ENCODE measurements around the gene ZC3H10. TPM values are rescaled to one million over a fixed set of nuclear protein-coding genes. Genes with fewer than 3 reads are reported as not detected.

The ZC3H10 gene
- total and polyA plus RNA-seq, 2 of the 4 experiments (the other 2 are of a cell fraction) = 1.5 to 3.6 TPM

- no peak overlapping the region for H2BK20ac ChIP-seq (ENCODE audit: low read depth, low read length)
- no peak for TF ChIP-seq BHLHE40 (IDR thresholded peaks at IDR 0.05; ENCODE audit: low read depth, low read length)
- TF ChIP-seq MAFK (IDR thresholded peaks at IDR 0.05; ENCODE audit: low read depth, low read length) = no peak
- TF ChIP-seq ELK1 (IDR thresholded peaks at IDR 0.05; ENCODE audit: borderline replicate concordance, low read depth, low read length) = no peak
- no peak for TF ChIP-seq CHD1 (IDR thresholded peaks at IDR 0.05; ENCODE audit: low read depth, low read length)
- TF ChIP-seq SMC3 (IDR thresholded peaks at IDR 0.05; ENCODE audit: low read depth, low read length) = no peak
- TF ChIP-seq RAD21 (IDR thresholded peaks at IDR 0.05; ENCODE audit: low read length) = no peak
- no peak for TF ChIP-seq RCOR1 (IDR thresholded peaks at IDR 0.05; ENCODE audit: insufficient replicate concordance, low read length)
- ATAC-seq (ENCODE audit: low read depth) = no peak
- peaks cover 64% of the 10 kb centered on the region for H4K20me1 ChIP-seq (ENCODE audit: insufficient read depth, low read length)
- H3K56ac ChIP-seq (ENCODE audit: extremely low read depth, insufficient read depth, low read length) = peak overlapping the region; percentile 99
- H3K23ac ChIP-seq (ENCODE audit: low read depth, low read length) = peak overlapping the region; percentile 99
- CTCF ChIA-PET = no interaction called here
- H3K9me3 ChIP-seq (ENCODE audit: control insufficient read depth, insufficient read depth, low read length) = no peaks in the 10 kb centered on the region
- H2BK5ac ChIP-seq (ENCODE audit: low read depth, low read length, poor library complexity, severe bottlenecking) = peak overlapping the region; percentile 91
- H3K9me1 ChIP-seq (ENCODE audit: insufficient read depth, low read length) = peaks cover 3% of the 10 kb centered on the region; the same call in 1 of the 2 replicates
- no peaks in the 10 kb centered on the region for H3K27me3 ChIP-seq (ENCODE audit: control insufficient read depth, insufficient read depth, low read length)
- H2AFZ ChIP-seq (replicated peaks; ENCODE audit: low read length, poor library complexity) = peak overlapping the region; percentile 61
- dilution Hi-C loops (cut with HindIII; ENCODE audit: low sequenced_read_pairs, unreplicated experiment) = no loop called here
- H3K27ac ChIP-seq (ENCODE audit: insufficient read depth, low read length) = peak overlapping the region; percentile 90
- H2AK5ac ChIP-seq (ENCODE audit: low read depth, low read length) = peak overlapping the region; percentile 95
- POLR2A ChIA-PET (ENCODE audit: unreplicated experiment) = interaction anchor here (1.6 kb wide), 1 partner anchor 31 kb away, joined by 8 read pairs; the partner anchor contains the start of gene ESYT1
- H3K9ac ChIP-seq (ENCODE audit: low read depth, low read length) = peak overlapping the region; percentile 100
- H4K8ac ChIP-seq (ENCODE audit: low read depth in 2 of 2, low read length in 2 of 2) = peak overlapping the region; percentile 79 to 94
- H2AK9ac ChIP-seq (replicated peaks; ENCODE audit: low read depth, low read length, poor library complexity) = peak overlapping the region; percentile 99
- peak overlapping the region; percentile 98 for H3K4me2 ChIP-seq (ENCODE audit: low read depth, low read length)
- peak overlapping the region; percentile 97 for H3K4ac ChIP-seq (ENCODE audit: low read depth, low read length)
- BruUV-seq (replicated peaks) = TSS peak; percentile 77
- H2BK120ac ChIP-seq (ENCODE audit: low read depth, low read length) = peak overlapping the region; percentile 2; the same call in 1 of the 2 replicates
- H3K36me3 ChIP-seq (ENCODE audit: control insufficient read depth, insufficient read depth, low read length) = peaks cover 58% of the 10 kb centered on the region
- DNase-seq = no peak
- H3K14ac ChIP-seq (replicated peaks; ENCODE audit: low read depth, low read length) = peak overlapping the region; percentile 98
- peak overlapping the region; percentile 10 for H4K5ac ChIP-seq (ENCODE audit: low read depth, low read length)
- WGBS, 2 experiments (ENCODE audit: extremely low coverage in 2 of 2, insufficient read length in 1 of 2) = 7% methylated on average over 2 of the region's 8 CpGs; no CpG with 5 or more reads in 1 of the 2 experiments
- peak overlapping the region; percentile 95 for H4K91ac ChIP-seq (ENCODE audit: insufficient read depth, low read depth, low read length)
- H3K4me3 ChIP-seq (ENCODE audit: insufficient read depth, low read depth, low read length) = peak overlapping the region; percentile 73
- intact Hi-C loops (cut with micrococcal nuclease) = loop anchor here (2.0 kb wide), 3 partner anchors 33 to 61 kb away; partner anchors contain the start of genes RNF41 and ZC3H10
- in situ Hi-C loops (cut with MboI; ENCODE audit: low sequenced_read_pairs) = no loop called here
- H3K4me1 ChIP-seq (ENCODE audit: control insufficient read depth, insufficient read depth, low read length) = peaks cover 15% of the 10 kb centered on the region
- peaks cover 14 to 59% of the 10 kb centered on the region in 2 experiments for H3K79me1 ChIP-seq (ENCODE audit: low read depth in 1 of 2, low read length in 2 of 2)
- H3K18ac ChIP-seq (ENCODE audit: low read depth, low read length) = peak overlapping the region; percentile 8; the same call in 1 of the 2 replicates
- peak overlapping the region; percentile 14; the same call in 1 of the 3 replicates for H2BK15ac ChIP-seq (ENCODE audit: low read depth, low read length)
These were observed 41.6 kb downstream of the ZC3H10 start for GRCh38 chr12:56159482-56160192.

Data from IMR-90 (cell line).